Measurements from ENCODE around the gene SFXN3.

The SFXN3 gene

DNA sequence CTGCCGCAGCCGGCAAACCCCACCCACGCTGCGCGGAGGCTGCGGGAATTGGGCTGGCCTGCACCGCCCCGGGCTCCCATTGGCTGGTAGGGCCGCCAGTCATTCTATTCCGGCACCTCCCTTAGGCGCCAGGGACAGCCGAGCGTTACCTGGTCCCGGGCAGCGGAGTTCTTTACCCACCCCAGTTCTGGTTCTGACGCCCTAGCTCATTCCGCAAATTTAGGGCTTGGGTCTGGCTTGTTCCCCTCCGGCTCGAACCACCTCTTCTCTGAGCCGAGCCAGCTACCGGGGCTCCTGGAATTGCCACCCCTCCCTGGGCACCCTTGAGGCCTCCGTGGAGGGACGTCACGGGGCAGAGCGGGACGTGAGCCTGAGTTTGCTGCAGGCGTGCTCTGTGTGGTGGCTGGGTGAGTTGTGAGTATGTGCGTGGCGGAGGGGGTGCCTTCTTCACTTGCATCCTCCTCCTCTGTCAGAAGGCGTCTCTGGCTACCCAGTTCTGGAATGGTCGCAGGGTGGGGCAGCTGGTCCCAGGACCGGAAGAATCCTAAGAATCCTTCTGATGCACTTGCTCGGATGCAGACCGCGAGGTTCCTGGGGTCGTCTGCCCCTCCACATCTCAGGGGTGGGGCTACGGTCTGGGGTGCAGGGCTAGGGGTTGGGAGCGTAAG lies at the start of gene SFXN3, which contains the start of gene PDZD7:
Gene SFXN3 (plus strand): TSS at position 107 of the 668 bp plus-strand sequence. CDS start 3,461 bp downstream, outside the sequence.
Gene PDZD7 (minus strand): TSS at position 2 of the 668 bp plus-strand sequence. CDS start 910 bp downstream, outside the sequence.
- peak; percentile 46 for DNase-seq (ENCODE audit: low read depth)

- DNase-seq (ENCODE audit: low read depth) = no peak
These were observed 47.9 kb upstream of the SFXN3 start for GRCh38 chr10:100982916-100983830.

GRCh38 chr10:100983868-100984671 lies 47.0 kb upstream of the SFXN3 start:
- no peak for DNase-seq (ENCODE audit: low read depth)

DNA sequence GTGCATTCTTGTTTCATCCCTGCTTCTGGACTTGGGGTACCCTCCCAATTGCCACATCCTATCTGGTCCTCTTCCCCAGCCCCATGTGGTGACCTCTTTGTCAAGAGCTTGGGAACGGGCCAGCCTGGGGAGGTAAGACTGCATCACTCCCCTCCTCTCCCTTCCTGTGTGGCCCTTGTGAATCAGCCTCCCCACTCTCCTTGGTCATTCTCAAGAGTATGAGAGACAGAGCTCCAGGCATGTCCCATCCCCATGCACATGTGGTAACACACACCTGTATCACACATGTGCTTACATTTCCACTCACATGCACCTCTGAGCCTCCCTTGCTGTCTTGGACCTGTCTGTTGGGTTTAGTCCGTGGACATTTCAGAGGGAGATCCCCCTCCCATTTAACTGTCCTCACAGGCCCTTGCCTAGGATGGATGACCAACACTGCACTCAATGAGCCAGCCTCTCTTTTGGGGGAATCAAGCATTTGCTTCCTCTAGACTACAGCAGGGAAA lies 46.3 kb upstream of the SFXN3 start:
- no peak for DNase-seq (ENCODE audit: low read depth)

GRCh38 chr10:100985336-100985735 lies 45.7 kb upstream of the SFXN3 start:
- DNase-seq (ENCODE audit: low read depth) = no peak

DNA sequence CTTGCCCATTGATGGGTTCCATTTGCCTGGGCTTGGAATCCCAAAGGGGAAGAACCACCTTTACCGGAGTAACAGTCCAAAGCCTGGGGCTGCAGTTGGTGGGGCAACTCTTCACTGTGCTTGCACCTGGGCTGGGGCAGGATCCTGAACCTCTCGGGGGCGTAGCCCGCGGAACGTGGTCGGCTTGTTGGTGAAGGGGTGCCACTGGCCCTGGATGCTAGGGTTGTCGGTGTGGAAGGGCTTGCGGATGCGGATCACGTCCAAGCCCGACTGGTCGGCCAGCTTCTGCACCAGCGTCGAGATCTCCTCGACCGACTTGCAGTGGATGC lies 44.4 kb upstream of the SFXN3 start:
- DNase-seq (ENCODE audit: low read depth) = no peak

- DNase-seq (ENCODE audit: low read depth) = no peak
These were observed 43.9 kb upstream of the SFXN3 start, which contains the start of the genes MRPL43 and TWNK for GRCh38 chr10:100986952-100987684. Gene MRPL43 (minus strand): TSS chr10:100987497. CDS start chr10:100987443, 54 bp downstream. Gene TWNK (plus strand): TSS chr10:100987543. CDS start chr10:100988211, 668 bp downstream.

- DNase-seq (ENCODE audit: low read depth) = no peak
These were observed 43.4 kb upstream of the SFXN3 start for GRCh38 chr10:100987685-100988049.

DNA sequence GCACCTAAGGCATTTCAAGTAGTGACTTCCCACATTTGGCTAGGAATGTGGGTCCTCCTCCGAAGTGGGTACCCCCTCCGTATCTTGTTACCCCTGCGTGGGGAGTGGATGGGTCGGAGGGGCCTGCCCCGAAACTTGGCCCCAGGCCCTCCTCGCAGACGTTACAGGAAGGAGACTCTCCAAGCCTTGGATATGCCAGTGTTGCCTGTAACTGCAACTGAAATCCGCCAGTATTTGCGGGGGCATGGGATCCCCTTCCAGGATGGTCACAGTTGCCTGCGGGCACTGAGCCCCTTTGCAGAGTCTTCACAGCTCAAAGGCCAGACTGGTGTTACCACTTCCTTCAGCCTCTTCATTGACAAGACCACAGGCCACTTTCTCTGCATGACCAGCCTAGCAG lies 42.9 kb upstream of the SFXN3 start:
- no peak for DNase-seq (ENCODE audit: low read depth)

GRCh38 chr10:100989088-100989487 lies 41.9 kb upstream of the SFXN3 start:
- no peak for DNase-seq (ENCODE audit: low read depth)

- DNase-seq (ENCODE audit: low read depth) = no peak
These were observed 36.9 kb upstream of the SFXN3 start for GRCh38 chr10:100993986-100994708.

- no peak for DNase-seq (ENCODE audit: low read depth)
These were observed 35.9 kb upstream of the SFXN3 start for GRCh38 chr10:100995181-100995580.

DNA sequence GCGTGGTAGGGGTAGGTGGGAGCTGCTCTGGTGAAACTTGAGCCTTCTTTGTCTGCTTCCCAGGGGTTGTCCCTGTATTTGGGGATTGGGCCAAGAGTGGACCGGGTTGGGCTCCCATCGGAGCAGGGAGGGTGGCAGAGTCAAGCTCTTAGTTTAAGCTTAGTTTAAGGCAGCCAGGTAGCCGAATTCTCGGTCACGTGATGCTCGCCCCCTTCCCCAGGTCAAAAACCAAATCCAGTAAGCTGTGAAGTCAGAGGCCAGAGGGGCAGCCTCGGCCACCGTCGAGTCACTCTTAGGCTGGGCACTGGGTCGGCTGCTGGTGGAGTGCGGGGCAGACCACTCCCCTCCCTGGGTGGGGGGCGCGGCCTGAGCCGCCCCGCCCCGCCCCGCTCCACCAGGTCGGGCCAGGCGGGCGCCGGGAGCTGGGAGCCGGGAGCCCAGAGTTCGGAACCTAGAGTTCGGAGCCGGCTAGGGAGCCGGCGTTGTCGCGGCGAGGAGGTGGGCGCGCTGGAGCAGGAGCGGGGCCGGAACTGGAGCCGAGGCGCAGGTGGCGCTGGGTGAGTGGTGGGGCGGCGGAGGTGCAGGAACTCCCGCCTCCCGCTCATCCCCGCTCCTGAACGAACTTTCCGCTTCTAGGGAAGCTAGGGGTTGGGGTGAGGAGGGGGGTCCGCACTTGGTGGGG lies 34.2 kb upstream of the SFXN3 start:
- no peak for DNase-seq (ENCODE audit: low read depth)

- DNase-seq (ENCODE audit: low read depth) = no peak
These were observed 33.5 kb upstream of the SFXN3 start for GRCh38 chr10:100997360-100998182.

DNA sequence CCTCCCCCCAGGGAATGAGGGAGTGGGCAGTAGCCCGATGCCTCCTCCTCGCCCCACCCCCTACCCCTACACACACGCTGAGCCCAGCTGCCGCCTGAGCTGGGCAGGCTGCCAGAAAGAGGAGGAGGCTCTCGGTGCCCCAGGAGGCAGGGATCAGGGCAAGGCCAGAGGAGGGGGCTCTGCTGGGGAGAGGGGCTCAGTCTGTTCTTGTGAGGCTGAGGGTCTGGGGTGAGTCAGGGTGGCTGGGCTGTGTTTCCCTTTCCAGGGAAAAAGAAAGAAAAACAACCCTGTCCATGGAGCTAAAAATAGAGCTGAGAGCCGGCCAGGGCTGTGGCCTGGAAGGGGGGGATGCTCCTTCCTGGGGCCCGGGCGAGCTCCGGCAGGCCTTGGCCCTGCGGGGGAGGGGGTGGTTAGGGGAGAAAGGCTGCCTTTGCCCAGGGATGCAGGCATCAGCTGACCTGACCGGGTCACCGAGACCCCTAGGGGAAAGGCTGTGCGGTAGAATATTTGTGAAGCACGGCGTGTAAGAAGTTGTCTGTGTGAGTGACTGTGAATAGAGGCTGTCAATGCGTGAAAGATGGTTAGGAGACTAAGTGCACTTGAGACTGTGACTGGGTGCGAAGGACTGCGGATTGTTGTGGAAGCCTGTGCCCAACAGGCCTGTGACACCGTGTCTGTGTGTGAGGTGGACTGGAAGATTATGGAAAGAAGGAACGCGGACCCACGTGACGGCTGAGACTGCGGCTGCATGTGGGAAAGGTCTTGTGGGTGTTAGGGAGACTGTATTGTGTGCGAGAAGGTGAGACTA lies 32.6 kb upstream of the SFXN3 start:
- no peak for DNase-seq (ENCODE audit: low read depth)

GRCh38 chr10:100998991-100999741 lies 31.9 kb upstream of the SFXN3 start:
- no peak for DNase-seq (ENCODE audit: low read depth)

GRCh38 chr10:100999742-101000126 lies 31.3 kb upstream of the SFXN3 start, which contains the start of gene LZTS2:
Gene LZTS2 (plus strand): TSS chr10:100999808. CDS start chr10:101002539, 2,731 bp downstream.
- no peak for DNase-seq (ENCODE audit: low read depth)

Measured in HS-27A (cell line).